ENCODE measurements around the gene PRKAR1B.

- TF ChIP-seq CTCF (conservative IDR thresholded peaks at IDR 0.05; ENCODE audit: low read length) (no peak), EZH2phosphoT487 (IDR thresholded peaks at IDR 0.05; ENCODE audit: borderline replicate concordance, low read depth, low read length) (no peak)
Measured at GRCh38 chr7:637826-638225, 89.3 kb downstream of the PRKAR1B start.
